ENCODE results near the gene CELF2.

The CELF2 gene

GRCh38 chr10:11206676-11207559 is 189.2 kb downstream of the CELF2 start:
- no peak for DNase-seq

GRCh38 chr10:11207560-11207844 is 189.8 kb downstream of the CELF2 start:
- DNase-seq: no peak

DNA sequence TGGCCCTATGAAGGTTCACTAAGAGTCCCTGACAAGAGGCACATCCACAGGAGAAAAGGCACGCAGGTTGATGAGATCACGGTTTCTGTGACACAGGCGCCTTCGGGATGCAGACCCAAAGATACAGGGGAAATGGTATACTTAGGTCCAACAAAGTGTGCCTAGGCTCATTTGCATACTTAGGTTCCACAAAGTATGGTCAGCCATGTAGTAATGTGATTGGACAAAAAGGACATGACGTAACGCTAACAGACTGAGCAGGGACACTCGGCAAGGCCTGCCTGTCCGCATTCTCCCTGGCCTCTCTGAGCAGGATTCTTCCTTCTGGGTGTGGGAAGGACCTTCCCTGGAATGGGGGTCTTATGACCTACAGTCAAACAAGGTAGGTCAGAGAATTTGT is 190.6 kb downstream of the CELF2 start:
- no peak for DNase-seq

DNA sequence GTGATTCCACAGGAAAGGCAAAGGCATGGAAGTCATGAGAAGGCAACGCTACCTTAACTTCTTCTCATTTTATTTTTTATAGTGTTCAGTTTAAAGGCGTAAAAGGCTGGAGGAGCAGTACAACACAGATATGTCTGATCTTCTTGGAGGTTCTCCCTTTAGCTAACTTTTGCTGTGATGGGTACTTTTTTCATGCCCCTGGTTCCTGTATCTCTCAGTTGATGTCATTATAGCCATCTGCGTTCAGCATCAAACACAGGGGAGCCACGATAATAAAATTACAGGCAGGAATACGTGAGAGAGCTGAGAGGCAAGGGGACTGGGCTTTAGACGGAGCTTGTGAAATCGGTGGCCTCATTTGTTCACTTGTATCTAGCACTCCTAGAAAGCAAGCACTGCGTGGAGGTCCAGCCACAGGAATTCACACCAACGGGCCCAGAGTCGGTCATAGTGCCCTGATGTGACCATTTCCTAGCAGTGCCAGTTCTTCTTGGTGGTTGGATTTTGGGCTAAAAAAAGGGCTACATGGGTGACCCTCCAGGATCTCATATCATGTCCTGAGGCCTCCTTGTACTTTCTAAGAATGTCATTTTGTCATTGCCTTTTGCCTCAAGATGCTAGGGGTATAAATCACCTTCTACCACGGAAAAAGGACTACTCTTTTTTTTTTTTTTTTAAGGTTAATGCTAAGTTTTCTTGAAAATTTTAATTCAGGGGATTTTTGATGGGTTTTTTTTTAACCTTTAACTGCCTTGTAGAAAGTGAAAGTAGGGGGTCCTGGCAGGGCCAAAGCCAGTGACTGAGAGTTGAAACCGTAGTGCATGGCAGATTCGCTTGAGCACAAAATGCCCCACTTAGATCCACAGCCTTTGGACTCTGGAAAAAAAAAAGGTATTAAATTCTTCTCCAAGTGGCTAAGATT is 191.5 kb downstream of the CELF2 start:
- no peak for DNase-seq

DNA sequence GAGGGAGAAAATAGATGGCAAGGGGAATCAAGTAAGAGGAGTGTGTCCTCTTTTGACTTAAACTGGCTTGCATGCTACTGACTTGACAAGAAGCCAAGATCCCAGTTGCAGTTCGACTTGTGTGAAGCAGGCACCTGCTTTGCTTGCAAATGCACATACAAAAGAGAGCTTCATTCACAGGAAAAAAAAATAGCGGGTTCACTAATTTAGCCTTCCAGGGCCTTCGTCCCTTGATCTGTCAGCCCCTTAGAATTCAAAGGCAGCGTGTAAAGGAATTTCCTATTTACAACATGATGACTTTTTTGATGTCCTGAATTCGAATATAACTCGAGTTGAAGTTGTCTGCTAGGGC is 192.1 kb downstream of the CELF2 start:
- DNase-seq: peak; percentile 49

GRCh38 chr10:11210211-11210922 is 192.7 kb downstream of the CELF2 start:
- no peak for DNase-seq

DNA sequence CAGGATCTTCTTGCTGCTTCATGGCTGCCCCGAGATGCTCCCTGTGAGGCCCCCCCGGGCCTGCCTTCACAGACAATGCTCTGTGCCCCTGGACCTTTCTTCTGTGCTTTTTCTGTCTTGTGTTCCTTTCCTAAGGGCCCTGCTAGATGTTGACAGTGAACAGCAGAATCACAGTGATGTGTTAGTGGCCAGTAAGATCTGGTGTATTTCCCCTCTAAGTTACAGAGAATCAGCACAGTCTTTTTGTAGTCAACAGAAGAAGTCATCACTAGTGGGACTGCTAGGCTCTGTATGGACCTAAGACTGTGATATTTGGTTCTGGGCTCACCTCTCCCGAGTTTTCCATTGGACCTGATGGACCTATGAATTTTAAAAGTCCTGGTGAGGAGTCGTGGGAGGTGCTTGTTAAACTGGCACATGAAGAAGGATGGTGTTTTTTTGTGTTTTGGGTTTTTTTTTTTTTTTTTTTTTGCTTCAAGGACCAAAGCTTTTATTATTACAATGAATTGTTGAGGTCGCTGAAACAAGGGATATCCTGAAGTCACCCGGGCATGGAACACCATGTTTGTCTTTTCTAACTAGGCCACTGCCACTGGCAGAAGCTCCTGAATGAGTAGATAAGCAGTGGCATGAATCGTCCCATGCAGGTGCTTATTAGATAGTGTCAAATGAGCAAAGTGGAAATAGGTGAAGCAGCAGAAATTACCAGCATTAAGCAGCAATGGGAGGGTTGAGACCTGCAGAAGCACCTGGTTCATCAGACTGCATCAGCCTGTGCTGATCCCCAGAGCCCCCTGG is 194.8 kb downstream of the CELF2 start:
- no peak for DNase-seq

GRCh38 chr10:11213137-11213536 is 195.5 kb downstream of the CELF2 start:
- DNase-seq: peak; percentile 62

- no peak for DNase-seq
Measured at GRCh38 chr10:11214407-11214806, 196.7 kb downstream of the CELF2 start.

- DNase-seq: no peak
Measured at GRCh38 chr10:11215471-11215870, 197.8 kb downstream of the CELF2 start.

DNA sequence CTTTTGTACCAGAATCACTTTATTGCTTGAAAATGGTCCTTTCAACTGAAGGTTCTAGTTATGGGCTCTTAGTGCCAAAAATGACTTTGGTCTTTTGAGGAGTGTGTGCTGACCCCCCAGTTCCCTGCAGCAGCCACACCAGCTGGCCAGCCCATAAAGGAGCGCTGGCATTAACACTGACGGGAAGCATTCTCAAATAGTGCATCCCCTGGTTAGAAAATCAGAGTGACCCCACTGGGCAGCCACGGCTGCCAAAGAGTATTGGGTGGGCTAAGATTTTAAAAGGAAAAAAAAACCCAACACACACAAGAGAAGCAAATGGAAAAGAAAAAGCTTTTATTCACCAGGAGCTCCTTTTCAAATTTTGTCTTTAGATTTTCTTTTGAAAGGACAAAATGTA is 199.8 kb downstream of the CELF2 start:
- no peak for DNase-seq

GRCh38 chr10:11218395-11218794 is 200.7 kb downstream of the CELF2 start:
- DNase-seq: no peak

DNA sequence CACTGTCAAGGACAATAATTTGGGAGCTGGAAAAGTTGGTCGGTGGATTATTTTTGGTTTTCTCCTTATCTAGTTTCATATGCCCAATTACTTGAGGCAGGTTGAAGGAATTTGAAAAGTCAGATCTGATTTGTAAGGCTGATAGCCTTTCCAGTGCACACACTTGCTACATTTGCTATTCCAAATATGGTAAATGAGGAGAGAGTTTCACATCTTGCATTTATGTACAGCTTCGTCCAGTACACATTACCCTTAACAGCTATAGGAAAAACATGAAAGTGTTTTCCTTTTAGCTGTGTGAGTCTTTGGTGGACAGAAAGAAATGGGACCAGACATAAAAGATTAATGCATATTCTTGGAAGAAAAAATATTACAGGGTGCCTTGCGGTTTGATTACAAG is 201.8 kb downstream of the CELF2 start:
- no peak for DNase-seq

- DNase-seq: no peak
Measured at GRCh38 chr10:11223081-11223480, 205.4 kb downstream of the CELF2 start.

DNA sequence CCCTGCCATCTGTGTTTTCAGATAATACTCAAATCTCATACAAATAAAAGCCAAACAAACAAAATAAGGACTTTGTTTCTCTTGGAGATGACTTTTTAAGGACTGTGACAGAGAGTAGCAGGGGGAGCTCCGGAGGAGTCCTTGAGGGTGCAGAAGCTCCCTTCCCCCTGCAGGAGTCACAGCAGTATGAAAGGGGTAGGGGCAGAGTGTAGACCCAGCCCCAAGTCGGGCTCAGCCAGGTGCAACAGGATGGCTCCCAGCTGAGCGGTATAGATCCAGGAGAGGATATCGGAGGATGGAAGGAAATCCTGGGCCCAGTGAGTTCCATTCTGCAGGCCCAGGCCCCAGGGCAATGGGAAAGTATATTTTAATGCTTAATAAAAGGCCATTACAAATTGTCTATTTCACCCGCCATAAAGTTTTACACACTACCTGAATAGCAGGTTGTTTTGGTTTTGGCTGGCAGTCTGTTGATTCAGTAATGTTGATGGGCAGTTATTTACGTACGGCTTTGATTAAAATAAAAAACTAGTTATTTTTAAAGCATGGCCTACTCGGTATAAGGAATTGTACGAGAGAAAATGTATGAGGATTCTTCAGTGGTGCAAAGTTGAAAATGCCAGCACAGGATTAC is 206.0 kb downstream of the CELF2 start:
- no peak for DNase-seq

- no peak for DNase-seq
Measured at GRCh38 chr10:11224321-11224720, 206.6 kb downstream of the CELF2 start.

- no peak for DNase-seq
Measured at GRCh38 chr10:11224792-11225416, 207.2 kb downstream of the CELF2 start.

DNA sequence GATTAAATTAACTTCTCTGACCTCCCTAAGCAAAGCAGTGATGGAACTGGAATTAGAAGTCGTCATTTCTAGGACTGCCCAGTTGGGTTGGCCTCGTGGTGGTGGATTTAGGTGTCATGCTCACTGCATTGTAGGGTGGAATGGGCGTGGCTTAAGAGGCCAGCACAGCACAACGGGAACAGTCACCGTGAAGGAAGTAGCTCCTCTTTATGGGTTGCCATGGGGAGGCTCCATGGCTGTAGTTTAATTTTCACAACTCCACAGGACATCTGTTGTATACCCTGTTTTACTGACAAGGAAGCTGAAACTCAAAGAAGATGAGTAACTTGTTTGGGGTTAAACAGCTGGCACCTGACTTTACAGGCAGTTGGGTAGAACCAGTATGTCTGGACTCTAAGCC is 208.3 kb downstream of the CELF2 start:
- no peak for DNase-seq

DNA sequence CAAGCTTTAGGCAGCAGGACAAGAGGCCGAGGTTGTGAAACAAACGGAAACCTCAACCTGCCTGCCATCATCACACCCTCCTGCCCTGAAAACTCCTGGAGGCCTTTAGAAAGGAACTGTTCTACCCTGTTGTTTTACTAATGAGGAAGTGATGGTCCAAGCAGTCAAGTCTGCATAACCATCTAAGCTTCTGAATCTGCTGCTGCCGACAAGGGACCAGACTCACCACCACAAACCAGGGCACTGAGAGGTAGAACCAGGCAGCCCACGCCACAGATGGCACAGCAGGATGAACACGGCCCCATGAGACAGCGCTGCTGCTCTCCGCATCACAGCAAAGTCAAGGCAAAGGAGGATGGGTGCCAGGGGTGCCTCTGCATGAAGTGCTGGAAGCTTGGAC is 209.4 kb downstream of the CELF2 start:
- DNase-seq: no peak

DNA sequence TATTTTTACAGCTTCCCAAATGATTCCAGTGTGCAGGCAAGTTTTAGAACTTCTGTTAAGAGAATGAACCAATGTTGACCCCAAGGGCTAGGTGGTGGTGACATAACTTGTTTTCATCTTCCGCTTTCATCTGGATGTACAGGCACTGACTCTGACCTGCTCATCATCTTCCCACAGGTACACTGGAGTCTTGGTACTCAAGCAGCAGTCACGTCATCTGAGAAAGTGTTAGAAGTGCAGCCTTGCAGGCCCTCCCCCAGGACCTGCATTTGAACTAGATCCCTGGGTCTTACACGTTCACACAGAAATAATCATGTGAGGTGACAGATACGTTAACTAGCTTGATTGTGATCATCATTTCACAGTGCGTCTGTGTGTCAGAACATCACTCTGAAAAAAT is 212.2 kb downstream of the CELF2 start:
- DNase-seq: no peak

DNA sequence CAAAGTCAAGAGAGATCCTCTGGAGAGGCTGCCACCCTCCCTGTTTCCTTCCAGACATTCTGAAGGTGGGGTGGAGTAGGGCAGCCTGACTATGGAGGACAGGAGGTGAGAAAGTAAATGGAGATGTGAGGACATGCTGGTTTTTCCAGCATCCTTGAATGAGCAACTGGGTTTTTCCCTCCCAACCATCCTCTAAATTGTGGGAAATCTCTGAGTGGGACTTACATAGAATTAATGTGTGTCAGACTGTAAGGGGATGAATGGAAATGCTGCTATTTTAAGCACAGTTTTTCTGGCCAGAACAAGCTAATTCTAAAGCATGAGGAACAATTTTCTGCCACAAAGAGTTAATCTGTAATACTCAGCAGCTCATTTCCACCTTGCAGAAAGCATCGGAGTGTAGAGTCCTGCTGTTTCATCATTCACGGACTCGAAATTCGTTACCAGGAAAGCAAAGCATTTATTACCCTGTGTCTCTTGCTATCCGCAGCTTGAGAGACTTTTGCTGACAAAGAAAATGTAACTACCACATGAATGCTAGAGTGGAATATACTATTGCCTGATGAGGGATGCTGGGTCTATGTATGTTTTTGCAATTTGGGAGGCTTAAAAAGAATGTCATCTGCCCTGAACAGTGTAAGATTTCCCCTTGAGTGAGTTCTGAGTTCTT is 213.0 kb downstream of the CELF2 start:
- DNase-seq: no peak

Data from right hindlimb (tissue), 1 donor.